Caco-2 (cell line): ENCODE measurements around the gene NEU1. TPM values are rescaled to one million over a fixed set of nuclear protein-coding genes. Genes with fewer than 3 reads are reported as not detected.
"Not testable (repeated sequence)": the region's sequence is repeated elsewhere in the genome, so short reads cannot be mapped to it uniquely, and the experiment has no call there.

ENCODE experiments used
- BruUV-seq: library from RNA; stranded (reverse); fragments of 400-500 nt; replicated peaks from 2 replicates; lab custom pipeline; 2021; lab: Mats Ljungman, UMichigan
- CTCF ChIA-PET: fragments of 300-600 bp; sonication (Branson Sonifier 250); formaldehyde crosslinking; loops from one replicate; lab custom pipeline; 2022; ENCODE audit warnings: antibody characterized with exemption; lab: Charles Lee
- POLR2A ChIA-PET: fragments of 300-600 bp; sonication (Branson Sonifier 250); formaldehyde crosslinking; loops from one replicate; lab custom pipeline; 2022; ENCODE audit warnings: antibody characterized with exemption; lab: Charles Lee
- DNase-seq, 2 experiments: peaks; one replicate each; pipeline versions ENCODE4 v3.0.0 to v3.0.0-alpha.2; 2020 to 2022
- H3K27me3 ChIP-seq: replicated peaks from 2 replicates; pipeline ENCODE4 v1.6.0; 2011; ENCODE audit warnings: low read length; ENCODE audit not compliant: control insufficient read depth, insufficient read depth
- H3K36me3 ChIP-seq: 2 replicates; pipeline ENCODE4 v1.5.1; 2011; ENCODE audit warnings: low read length; ENCODE audit not compliant: control insufficient read depth, insufficient read depth
- H3K4me1 ChIP-seq: fragments of 250-450 bp; sonication (Bioruptor Pico); 2 replicates; pipeline ENCODE4 v1.5.1; 2020; ENCODE audit warnings: mild to moderate bottlenecking
- H3K4me3 ChIP-seq: 2 replicates; pipeline ENCODE4 v1.5.1; 2011; ENCODE audit warnings: low read depth, mild to moderate bottlenecking, control low read depth, low read length
- H3K9me3 ChIP-seq: fragments of 250-450 bp; sonication (Bioruptor Pico); 2 replicates; pipeline ENCODE4 v1.5.1; 2020; ENCODE audit warnings: mild to moderate bottlenecking, moderate library complexity
- H3K27ac Mint-ChIP-seq: one replicate; pipeline ENCODE4 v1.8.0; 2022; ENCODE audit warnings: mixed read lengths; ENCODE audit not compliant: unreplicated experiment
- H3K27me3 Mint-ChIP-seq: one replicate; pipeline ENCODE4 v1.8.0; 2022; ENCODE audit warnings: mixed read lengths; ENCODE audit not compliant: insufficient read depth, unreplicated experiment
- H3K36me3 Mint-ChIP-seq: one replicate; pipeline ENCODE4 v1.8.0; 2022; ENCODE audit warnings: mild to moderate bottlenecking, mixed read lengths; ENCODE audit not compliant: insufficient read depth, unreplicated experiment
- H3K4me1 Mint-ChIP-seq: one replicate; pipeline ENCODE4 v1.8.0; 2022; ENCODE audit warnings: low read depth, mixed read lengths; ENCODE audit not compliant: unreplicated experiment
- H3K4me3 Mint-ChIP-seq: one replicate; pipeline ENCODE4 v1.8.0; 2022; ENCODE audit warnings: mild to moderate bottlenecking, moderate library complexity, mixed read lengths; ENCODE audit not compliant: unreplicated experiment
- H3K9me3 Mint-ChIP-seq: one replicate; pipeline ENCODE4 v1.8.0; 2022; ENCODE audit warnings: mixed read lengths; ENCODE audit not compliant: unreplicated experiment
- CTCF ChIP-seq, 2 experiments: fragments of 200-600 bp in 1 of 2; IDR thresholded peaks; 1 replicate in 1 of 2; 2 replicates in 1 of 2; pipeline versions ENCODE4 v1.5.1 to v1.8.0; 2011 to 2022; ENCODE audit warnings: antibody characterized with exemption in 1 of 2, control low read depth in 1 of 2, inconsistent platforms in 1 of 2, low read depth in 1 of 2, low read length in 1 of 2, mild to moderate bottlenecking in 1 of 2, moderate library complexity in 1 of 2; ENCODE audit not compliant: insufficient read depth in 1 of 2, severe bottlenecking in 1 of 2, unreplicated experiment in 1 of 2
- intact Hi-C: fragments of 100-400 bp; cut with micrococcal nuclease; formaldehyde crosslinking; loops from one replicate; pipeline ENCODE4 v1.10.0; 2022; ENCODE audit not compliant: unreplicated experiment
- total RNA-seq: library from RNA; stranded (reverse); gene quantifications from 2 replicates; pipeline ENCODE4 v1.2.3, GENCODE V29; 2022

NEU1 gene
- total RNA-seq, 1 experiment from 2014 or later, result 176 TPM

- peaks cover 6% of the 10 kb centered on the region for H3K4me1 Mint-ChIP-seq
- H3K36me3 Mint-ChIP-seq, result peaks cover 6% of the 10 kb centered on the region
- intact Hi-C loops, result no loop called here
- TF ChIP-seq CTCF (IDR thresholded peaks at IDR 0.05; ENCODE audit: insufficient read depth in 1 of 2, low read depth in 1 of 2, low read length in 1 of 2, severe bottlenecking in 1 of 2, unreplicated experiment in 1 of 2), result no peak
- H3K4me3 Mint-ChIP-seq, result no peak overlapping the region
- Histone ChIP-seq H3K4me3 (no peak overlapping the region), H3K36me3 (no peaks in the 10 kb centered on the region), H3K4me1 (peaks cover 1% of the 10 kb centered on the region; the same call in 1 of the 2 replicates), H3K27me3 (no peaks in the 10 kb centered on the region), H3K9me3 (no peaks in the 10 kb centered on the region)
- BruUV-seq, result no TSS peak
- H3K27me3 Mint-ChIP-seq, result no peaks in the 10 kb centered on the region
- H3K9me3 Mint-ChIP-seq, result no peaks in the 10 kb centered on the region
- ChIA-PET POLR2A (no interaction called here), CTCF (no interaction called here)
- no peak overlapping the region for H3K27ac Mint-ChIP-seq
- no peak for DNase-seq
Observed at GRCh38 chr6:31870385-31870921, 7.8 kb upstream of the NEU1 start.

GRCh38 chr6:31869343-31869742 is 6.7 kb upstream of the NEU1 start:
- H3K4me3 Mint-ChIP-seq, result no peak overlapping the region
- no peaks in the 10 kb centered on the region for H3K27me3 Mint-ChIP-seq
- Histone ChIP-seq H3K27me3 (no peaks in the 10 kb centered on the region), H3K36me3 (no peaks in the 10 kb centered on the region), H3K9me3 (no peaks in the 10 kb centered on the region), H3K4me1 (peaks cover 8% of the 10 kb centered on the region), H3K4me3 (no peak overlapping the region)
- no peak for DNase-seq
- H3K4me1 Mint-ChIP-seq, result peaks cover 6% of the 10 kb centered on the region
- H3K9me3 Mint-ChIP-seq, result no peaks in the 10 kb centered on the region
- intact Hi-C loops, result no loop called here
- no peak overlapping the region for H3K27ac Mint-ChIP-seq
- ChIA-PET POLR2A (no interaction called here), CTCF (no interaction called here)
- peaks cover 9% of the 10 kb centered on the region for H3K36me3 Mint-ChIP-seq
- TF ChIP-seq CTCF (IDR thresholded peaks at IDR 0.05; ENCODE audit: insufficient read depth in 1 of 2, low read depth in 1 of 2, low read length in 1 of 2, severe bottlenecking in 1 of 2, unreplicated experiment in 1 of 2), result no peak
- no TSS peak for BruUV-seq

- BruUV-seq, H3K4me1 ChIP-seq, H3K4me3 ChIP-seq, CTCF ChIA-PET, H3K4me3 Mint-ChIP-seq, H3K9me3 ChIP-seq, DNase-seq, intact Hi-C loops, H3K27ac Mint-ChIP-seq, H3K27me3 ChIP-seq, POLR2A ChIA-PET, H3K27me3 Mint-ChIP-seq, H3K36me3 ChIP-seq, H3K4me1 Mint-ChIP-seq, H3K9me3 Mint-ChIP-seq: not testable (repeated sequence)
- peaks cover 13% of the 10 kb centered on the region for H3K36me3 Mint-ChIP-seq
Observed at GRCh38 chr6:31868658-31868971, 6.0 kb upstream of the NEU1 start.
